NCI-H1694 treated with DMSO at 0.1 percent for 48 hours (cell line): ENCODE results near the gene RNLS.

Experiments used
- DNase-seq: peaks from one replicate; lab custom pipeline; 2025; lab: John Stamatoyannopoulos, UW

Gene RNLS

GRCh38 chr10:88431103-88431502 lies 152.0 kb downstream of the RNLS start:
- no peak for DNase-seq

GRCh38 chr10:88428976-88429375 lies 154.1 kb downstream of the RNLS start:
- no peak for DNase-seq

- DNase-seq: no peak
Measured at GRCh38 chr10:88428442-88428841, 154.7 kb downstream of the RNLS start.

- no peak for DNase-seq
Measured at GRCh38 chr10:88427024-88427423, 156.1 kb downstream of the RNLS start.

- DNase-seq: no peak
Measured at GRCh38 chr10:88424881-88425280, 158.2 kb downstream of the RNLS start.

- no peak for DNase-seq
Measured at GRCh38 chr10:88423732-88424131, 159.4 kb downstream of the RNLS start.

- DNase-seq: no peak
Measured at GRCh38 chr10:88421590-88421989, 161.5 kb downstream of the RNLS start.

- DNase-seq: no peak
Measured at GRCh38 chr10:88418871-88419270, 164.2 kb downstream of the RNLS start.

GRCh38 chr10:88417387-88418030 lies 165.6 kb downstream of the RNLS start:
- no peak for DNase-seq

GRCh38 chr10:88416801-88417200 lies 166.3 kb downstream of the RNLS start:
- no peak for DNase-seq

GRCh38 chr10:88415533-88416130 lies 167.5 kb downstream of the RNLS start:
- no peak for DNase-seq

- DNase-seq: no peak
Measured at GRCh38 chr10:88413412-88413811, 169.7 kb downstream of the RNLS start.

- DNase-seq: no peak
Measured at GRCh38 chr10:88411772-88412349, 171.3 kb downstream of the RNLS start.

- no peak for DNase-seq
Measured at GRCh38 chr10:88409824-88410223, 173.3 kb downstream of the RNLS start.

- no peak for DNase-seq
Measured at GRCh38 chr10:88409236-88409635, 173.9 kb downstream of the RNLS start.

GRCh38 chr10:88408096-88408495 lies 175.0 kb downstream of the RNLS start:
- no peak for DNase-seq

- DNase-seq: no peak
Measured at GRCh38 chr10:88404133-88404532, 179.0 kb downstream of the RNLS start.

- no peak for DNase-seq
Measured at GRCh38 chr10:88401671-88402347, 181.3 kb downstream of the RNLS start.

GRCh38 chr10:88399240-88399639 lies 183.9 kb downstream of the RNLS start:
- DNase-seq: no peak

- DNase-seq: no peak
Measured at GRCh38 chr10:88395677-88396076, 187.4 kb downstream of the RNLS start.

GRCh38 chr10:88392222-88392621 lies 190.9 kb downstream of the RNLS start:
- no peak for DNase-seq

- DNase-seq: no peak
Measured at GRCh38 chr10:88390041-88390440, 193.1 kb downstream of the RNLS start.

- DNase-seq: no peak
Measured at GRCh38 chr10:88389456-88389855, 193.7 kb downstream of the RNLS start.
